A673 (cell line): ENCODE data around the gene AKT3.

ENCODE experiments used
- CTCF ChIP-seq: fragments of 300-800, 200-600 bp; sonication (generic); conservative IDR thresholded peaks from 2 replicates; pipeline ENCODE4 v1.5.1; 2017; ENCODE audit warnings: low read depth, mild to moderate bottlenecking, antibody characterized with exemption, low read length, moderate library complexity, mixed read lengths
- EZH2 ChIP-seq: fragments of 200-600 bp; sonication (generic); IDR thresholded peaks from 2 replicates; pipeline ENCODE4 v1.6.1; 2017; ENCODE audit warnings: borderline replicate concordance, low read depth, mild to moderate bottlenecking, mixed read lengths, antibody characterized with exemption, low read length; ENCODE audit not compliant: poor library complexity, severe bottlenecking

- TF ChIP-seq CTCF (no peak), EZH2 (no peak)
These were observed 262.1 kb downstream of the AKT3 start for GRCh38 chr1:243587823-243588560.
